BJ (cell line): Measurements from ENCODE around the gene TAS2R4. TPM values are rescaled to one million over a fixed set of nuclear protein-coding genes. Genes with fewer than 3 reads are reported as not detected.
"Not testable (repeated sequence)": the region's sequence is repeated elsewhere in the genome, so short reads cannot be mapped to it uniquely, and the experiment has no call there.

Source experiments
- CTCF ChIA-PET: fragments of 350-600 bp; formaldehyde crosslinking; extraction: SDS; loops from one replicate; lab custom pipeline; 2021; ENCODE audit warnings: antibody characterized with exemption, inconsistent platforms; lab: Yijun Ruan, JAX
- POLR2A ChIA-PET: fragments of 300-600 bp; sonication (Branson Sonifier 250); formaldehyde crosslinking; extraction: SDS; loops from one replicate; lab custom pipeline; 2021; ENCODE audit warnings: antibody characterized with exemption; lab: Charles Lee
- DNase-seq: peaks from one replicate; pipeline ENCODE4 v3.0.0-alpha.2; 2011; ENCODE audit warnings: low read depth
- H3K27me3 ChIP-seq: 2 replicates; pipeline ENCODE4 v1.6.0; 2011; ENCODE audit warnings: low read length; ENCODE audit not compliant: control insufficient read depth, insufficient read depth
- H3K36me3 ChIP-seq: 2 replicates; pipeline ENCODE4 v1.5.1; 2011; ENCODE audit warnings: low read length; ENCODE audit not compliant: control insufficient read depth, insufficient read depth
- H3K4me3 ChIP-seq: 2 replicates; pipeline ENCODE4 v1.5.1; 2011; ENCODE audit warnings: low read depth, mild to moderate bottlenecking, control low read depth, low read length
- CTCF ChIP-seq: IDR thresholded peaks from 2 replicates; pipeline ENCODE4 v1.5.1; 2011; ENCODE audit warnings: low read depth, mild to moderate bottlenecking, control low read depth, inconsistent platforms, low read length, moderate library complexity; ENCODE audit not compliant: insufficient read depth
- polyA plus RNA-seq: library from polyadenylated mRNA; depleted of rRNA; stranded (reverse); fragments of >200 nt; gene quantifications from 2 replicates; pipeline ENCODE4 v1.2.3, GENCODE V29; 2011

The TAS2R4 gene
- polyA plus RNA-seq, 1 experiment, result 0.12 TPM

GRCh38 chr7:141748396-141748795, 28.1 kb upstream of the TAS2R4 start:
- ChIA-PET POLR2A (no interaction called here), CTCF (interaction anchor here (3.4 kb wide), 1 partner anchor 10 kb away, joined by 17 read pairs; the partner anchor contains the start of gene SSBP1)
- H3K27me3 ChIP-seq, result no peaks in the 10 kb centered on the region
- no peak for DNase-seq
- peaks cover 21% of the 10 kb centered on the region for H3K36me3 ChIP-seq
- no peak for TF ChIP-seq CTCF
- no peak overlapping the region for H3K4me3 ChIP-seq

GRCh38 chr7:141751904-141752303, 24.6 kb upstream of the TAS2R4 start:
- POLR2A ChIA-PET, H3K4me3 ChIP-seq, CTCF ChIA-PET, DNase-seq, H3K27me3 ChIP-seq: not testable (repeated sequence)
- H3K36me3 ChIP-seq, result peaks cover 16% of the 10 kb centered on the region

- DNase-seq, result no peak
- Histone ChIP-seq H3K4me3 (no peak overlapping the region), H3K36me3 (peaks cover 15% of the 10 kb centered on the region), H3K27me3 (no peaks in the 10 kb centered on the region)
- ChIA-PET POLR2A (no interaction called here), CTCF (no interaction called here)
- TF ChIP-seq CTCF, result peak; percentile 24; the same call in 1 of the 2 replicates
Measured at GRCh38 chr7:141752634-141753033, 23.8 kb upstream of the TAS2R4 start.

GRCh38 chr7:141754939-141755338, 21.5 kb upstream of the TAS2R4 start:
- peak; percentile 45 for TF ChIP-seq CTCF
- no peak for DNase-seq
- ChIA-PET POLR2A (no interaction called here), CTCF (interaction anchor here (1.8 kb wide), 1 partner anchor 31 kb away, joined by 6 read pairs; no protein-coding TSS in a partner anchor)
- H3K36me3 ChIP-seq, result peaks cover 12% of the 10 kb centered on the region
- H3K4me3 ChIP-seq, result no peak overlapping the region
- no peaks in the 10 kb centered on the region for H3K27me3 ChIP-seq

GRCh38 chr7:141763797-141764196, 12.7 kb upstream of the TAS2R4 start, which contains the start of gene TAS2R3:
TAS2R3 (plus strand) TSS chr7:141764097; CDS start chr7:141764159, 62 bp downstream.
- no peak for TF ChIP-seq CTCF
- DNase-seq, result no peak
- ChIA-PET CTCF (interaction anchor here (1.7 kb wide), 1 partner anchor 22 kb away, joined by 5 read pairs; no protein-coding TSS in a partner anchor), POLR2A (no interaction called here)
- Histone ChIP-seq H3K27me3 (no peaks in the 10 kb centered on the region), H3K36me3 (peaks cover 2% of the 10 kb centered on the region; the same call in 1 of the 2 replicates), H3K4me3 (no peak within 1 kb of the TSS)

- POLR2A ChIA-PET, CTCF ChIA-PET: not testable (repeated sequence)
Measured at GRCh38 chr7:141770083-141770583, 6.3 kb upstream of the TAS2R4 start.

More at GRCh38 chr7:141770083-141770583, 6.3 kb upstream of the TAS2R4 start:
- not testable (repeated sequence) for DNase-seq, H3K27me3 ChIP-seq, H3K4me3 ChIP-seq, H3K36me3 ChIP-seq
